ENCODE measurements around the gene DHX58.

Gene DHX58

GRCh38 chr17:42055496-42055895 is 57.0 kb downstream of the DHX58 start:
- DNase-seq (ENCODE audit: low read depth in 3 of 3) = no peak

GRCh38 chr17:42055027-42055426 is 57.5 kb downstream of the DHX58 start:
- no peak for DNase-seq (ENCODE audit: low read depth in 3 of 3)

DNA sequence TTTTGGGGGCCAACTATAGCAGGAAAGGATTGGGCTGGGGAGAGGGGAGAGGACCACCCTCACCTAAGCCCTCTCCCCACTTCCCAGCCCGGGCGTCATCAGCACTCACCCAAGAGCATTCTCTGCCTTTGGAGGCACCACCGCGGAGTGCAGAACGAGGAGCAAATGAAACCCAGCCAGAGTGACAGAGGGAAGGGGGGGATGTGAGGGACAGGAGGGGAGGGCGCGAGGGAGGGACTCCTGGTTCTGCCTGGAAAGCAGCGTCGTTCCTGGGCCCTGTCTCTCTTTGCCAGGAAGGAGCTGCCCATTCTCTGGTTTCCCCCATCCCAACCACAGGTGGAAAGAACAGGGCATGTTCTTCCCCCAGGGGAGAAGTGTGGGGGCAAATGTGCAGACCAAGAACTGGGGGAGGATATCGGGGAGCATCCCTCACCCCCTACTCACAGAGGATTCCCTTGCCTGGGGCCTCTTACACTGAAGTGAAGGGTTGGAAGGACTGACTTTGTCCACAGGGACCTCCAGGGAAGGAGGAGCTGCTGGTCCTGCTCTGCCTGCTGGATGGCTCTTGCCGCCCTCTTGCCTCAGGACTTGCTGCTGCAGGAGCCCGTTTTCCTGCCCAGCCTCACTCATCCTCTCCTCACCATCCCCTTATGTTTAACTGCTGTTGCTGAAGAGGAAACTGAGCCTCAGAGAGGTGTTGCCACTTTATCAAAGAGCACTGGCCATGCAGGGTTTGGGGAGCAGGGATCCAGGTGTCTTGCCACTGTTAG is 58.6 kb downstream of the DHX58 start:
- DNase-seq (ENCODE audit: low read depth in 3 of 3) = no peak

- no peak for DNase-seq (ENCODE audit: low read depth in 3 of 3)
Measured at GRCh38 chr17:42052346-42052877, 60.1 kb downstream of the DHX58 start.

DNA sequence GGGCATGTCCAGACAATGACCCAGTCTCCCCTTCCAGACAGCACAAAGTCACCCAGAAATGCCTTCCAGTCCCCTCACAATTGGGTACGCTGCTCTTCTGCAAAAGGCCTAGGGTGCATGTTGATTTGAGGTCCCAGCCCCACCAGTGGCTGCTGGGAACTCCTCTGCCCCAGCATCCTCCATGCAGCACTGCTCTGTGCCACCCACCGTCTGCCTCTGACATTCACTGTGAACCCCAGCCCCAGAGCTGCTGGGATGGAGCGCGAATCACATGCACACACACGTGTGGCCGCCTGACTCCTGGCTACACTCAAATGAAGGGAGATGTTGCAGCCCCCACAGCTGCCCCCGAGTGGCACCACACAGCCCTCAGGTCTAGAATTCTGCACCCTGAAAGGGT is 60.9 kb downstream of the DHX58 start:
- DNase-seq (ENCODE audit: low read depth in 3 of 3) = no peak
